Tibial artery (tissue), 4 donors: ENCODE measurements around the gene INSL6.

ENCODE experiments used
- DNase-seq, 2 donors: peaks; one replicate each; pipeline ENCODE4 v3.0.0-alpha.2; 2019
- H3K27ac ChIP-seq, 2 donors: fragments of 200-600 bp; sonication (generic) in 1 of 2; 1 replicate in 1 of 2; 2 replicates in 1 of 2; pipeline ENCODE4 v1.5.1; 2018 to 2019; ENCODE audit warnings: mild to moderate bottlenecking in 1 of 2
- H3K27me3 ChIP-seq, 2 donors: fragments of 200-600 bp; sonication (generic) in 1 of 2; one replicate each; pipeline versions ENCODE4 v1.5.1 to v1.6.0; 2016 to 2019
- H3K36me3 ChIP-seq, 3 donors: fragments of 200-600 bp; sonication (generic) in 2 of 3; one replicate each; pipeline ENCODE4 v1.5.1; 2016 to 2019; ENCODE audit warnings: mild to moderate bottlenecking in 2 of 3
- H3K4me1 ChIP-seq, 4 donors: fragments of 200-600 bp; sonication (generic) in 2 of 4; 1 replicate in 3 of 4; 2 replicates in 1 of 4; pipeline ENCODE4 v1.5.1; 2016 to 2019
- H3K4me3 ChIP-seq, 2 donors: fragments of 200-600 bp; sonication (generic) in 1 of 2; 1 replicate in 1 of 2; 2 replicates in 1 of 2; pipeline ENCODE4 v1.5.1; 2018 to 2019; ENCODE audit warnings: mild to moderate bottlenecking in 2 of 2
- H3K9me3 ChIP-seq, 3 donors: fragments of 200-600 bp; sonication (generic) in 1 of 3; one replicate each; pipeline ENCODE4 v1.5.1; 2016 to 2019
- intact Hi-C: fragments of 100-400 bp; cut with DNase I; formaldehyde crosslinking; loops from one replicate; pipeline ENCODE4 v1.15.0; 2023; ENCODE audit warnings: low total_unique reads
- TF ChIP-seq, protein P1 (sequence below), 2 experiments: fragments of 200-600 bp in 1 of 2; fragments of 450-650 bp in 1 of 2; IDR thresholded peaks; one replicate each; pipeline ENCODE4 v1.5.1; 2017 to 2019; ENCODE audit warnings: antibody characterized with exemption in 2 of 2, mild to moderate bottlenecking in 1 of 2, moderate library complexity in 1 of 2

INSL6 gene

DNA sequence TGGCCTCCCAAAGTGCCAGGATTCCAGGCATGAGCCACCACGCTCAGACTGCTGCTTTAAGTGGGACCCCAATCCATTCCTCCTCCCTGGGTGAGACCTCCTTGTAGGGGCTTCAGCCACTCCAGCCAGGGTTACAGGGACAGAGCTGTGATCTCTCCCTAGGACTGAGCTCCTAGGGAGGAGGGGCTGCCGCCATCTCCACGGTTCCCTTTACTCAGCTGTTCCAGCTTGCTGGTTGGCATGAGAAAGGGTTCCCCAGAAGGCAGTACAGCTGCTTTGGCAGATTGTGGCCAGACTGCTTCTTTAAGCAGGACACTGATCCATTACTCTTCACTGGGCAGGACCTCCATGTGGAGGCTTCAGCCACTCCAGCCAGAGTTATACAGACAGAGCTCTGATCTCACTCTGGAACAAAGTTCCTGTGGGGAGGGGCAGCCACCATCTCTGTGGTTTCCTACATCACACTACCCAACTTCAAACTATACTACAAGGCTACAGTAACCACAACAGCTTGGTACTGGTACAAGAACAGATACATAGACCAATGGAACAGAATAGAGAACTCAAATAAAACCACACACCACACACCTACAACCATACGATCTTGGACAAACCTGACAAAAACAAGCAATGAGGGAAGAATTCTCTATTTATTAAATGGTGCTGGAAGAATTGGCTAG, 7.2 kb downstream of the INSL6 start:
- no peaks in the 10 kb centered on the region for H3K36me3 ChIP-seq
- peaks cover 0 to 6% (median 3%) of the 10 kb centered on the region in 3 donors for H3K9me3 ChIP-seq
- TF ChIP-seq, protein P1, sequence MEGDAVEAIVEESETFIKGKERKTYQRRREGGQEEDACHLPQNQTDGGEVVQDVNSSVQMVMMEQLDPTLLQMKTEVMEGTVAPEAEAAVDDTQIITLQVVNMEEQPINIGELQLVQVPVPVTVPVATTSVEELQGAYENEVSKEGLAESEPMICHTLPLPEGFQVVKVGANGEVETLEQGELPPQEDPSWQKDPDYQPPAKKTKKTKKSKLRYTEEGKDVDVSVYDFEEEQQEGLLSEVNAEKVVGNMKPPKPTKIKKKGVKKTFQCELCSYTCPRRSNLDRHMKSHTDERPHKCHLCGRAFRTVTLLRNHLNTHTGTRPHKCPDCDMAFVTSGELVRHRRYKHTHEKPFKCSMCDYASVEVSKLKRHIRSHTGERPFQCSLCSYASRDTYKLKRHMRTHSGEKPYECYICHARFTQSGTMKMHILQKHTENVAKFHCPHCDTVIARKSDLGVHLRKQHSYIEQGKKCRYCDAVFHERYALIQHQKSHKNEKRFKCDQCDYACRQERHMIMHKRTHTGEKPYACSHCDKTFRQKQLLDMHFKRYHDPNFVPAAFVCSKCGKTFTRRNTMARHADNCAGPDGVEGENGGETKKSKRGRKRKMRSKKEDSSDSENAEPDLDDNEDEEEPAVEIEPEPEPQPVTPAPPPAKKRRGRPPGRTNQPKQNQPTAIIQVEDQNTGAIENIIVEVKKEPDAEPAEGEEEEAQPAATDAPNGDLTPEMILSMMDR (IDR thresholded peaks at IDR 0.05), result no peak
- intact Hi-C loops, result no loop called here
- H3K4me1 ChIP-seq, result no peaks in the 10 kb centered on the region
- no peak for DNase-seq
- H3K4me3 ChIP-seq, result no peak overlapping the region
- no peak overlapping the region for H3K27ac ChIP-seq
- no peaks in the 10 kb centered on the region for H3K27me3 ChIP-seq

DNA sequence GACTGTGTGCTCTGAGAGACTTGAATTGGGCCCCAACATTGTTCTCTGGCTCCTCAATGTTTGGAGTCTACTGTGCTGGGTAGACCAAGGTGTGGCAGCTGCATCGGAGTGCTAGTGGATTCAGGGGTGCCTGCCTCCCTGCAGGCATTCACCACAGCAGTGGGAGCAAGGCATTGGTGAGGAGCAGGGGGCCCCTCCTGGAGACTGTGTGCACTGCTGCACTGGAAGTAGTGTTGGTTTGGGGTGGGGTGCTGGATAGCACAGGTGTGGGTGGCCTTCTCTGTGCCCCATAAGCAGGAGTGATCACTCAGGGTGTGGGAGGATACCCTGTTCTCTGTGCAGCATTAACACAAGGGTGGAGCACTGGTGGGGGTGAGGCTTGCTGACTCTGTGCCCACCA, 39.2 kb downstream of the INSL6 start:
- no peak for DNase-seq
- Histone ChIP-seq H3K27ac (no peak overlapping the region), H3K4me1 (no peaks in the 10 kb centered on the region), H3K4me3 (no peak overlapping the region), H3K27me3 (no peaks in the 10 kb centered on the region), H3K9me3 (peaks cover 11 to 94% (median 37%) of the 10 kb centered on the region in 3 donors), H3K36me3 (peaks cover 47 to 78% (median 75%) of the 10 kb centered on the region in 3 donors)
- intact Hi-C loops, result no loop called here
- TF ChIP-seq, protein P1 (IDR thresholded peaks at IDR 0.05), result no peak

DNA sequence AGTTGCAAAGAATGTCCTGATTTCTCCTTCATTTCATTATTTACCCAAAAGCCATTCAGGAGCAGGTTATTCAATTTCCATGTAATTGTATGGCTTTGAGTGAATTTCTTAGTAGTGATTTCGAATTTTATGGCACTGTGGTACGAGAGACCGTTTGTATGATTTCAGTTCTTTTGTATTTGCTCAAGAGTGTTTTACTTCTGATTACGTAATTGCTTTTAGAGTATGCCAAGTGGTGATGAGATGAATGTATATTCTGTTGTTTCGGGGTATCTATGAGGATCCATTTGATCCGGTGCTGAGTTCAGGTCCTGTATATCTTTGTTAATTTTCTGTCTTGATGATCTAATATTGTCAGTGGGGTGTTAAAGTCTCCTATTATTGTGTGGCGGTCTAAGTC, 41.2 kb downstream of the INSL6 start:
- H3K36me3 ChIP-seq, result peaks cover 47 to 79% (median 79%) of the 10 kb centered on the region in 3 donors
- DNase-seq, result no peak
- intact Hi-C loops, result no loop called here

DNA sequence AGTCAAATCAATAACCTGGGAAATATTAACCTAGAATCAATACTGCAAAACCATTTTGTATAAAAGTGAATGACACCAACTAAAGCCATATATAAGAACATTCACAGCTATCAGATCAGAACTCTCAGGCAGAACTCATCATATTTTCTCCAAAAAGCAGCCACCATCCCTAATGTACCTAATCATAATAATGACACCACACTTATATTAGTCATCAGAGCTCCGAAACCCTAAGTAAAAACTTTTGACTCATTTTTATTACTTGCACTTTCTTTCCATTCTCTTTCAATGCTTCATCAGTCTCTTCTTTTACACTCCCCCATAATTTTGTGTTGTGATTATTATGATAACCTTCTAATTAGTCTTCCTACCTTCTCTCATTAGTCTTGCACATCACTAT, 45.3 kb downstream of the INSL6 start:
- peaks cover 22 to 41% (median 40%) of the 10 kb centered on the region in 3 donors for H3K36me3 ChIP-seq
- H3K4me1 ChIP-seq, result no peaks in the 10 kb centered on the region
- intact Hi-C loops, result no loop called here
- peaks cover 17 to 81% (median 41%) of the 10 kb centered on the region in 3 donors for H3K9me3 ChIP-seq
- H3K27ac ChIP-seq, result no peak overlapping the region
- H3K4me3 ChIP-seq, result no peak overlapping the region
- no peak for DNase-seq
- TF ChIP-seq, protein P1 (IDR thresholded peaks at IDR 0.05), result no peak
- H3K27me3 ChIP-seq, result no peaks in the 10 kb centered on the region

More for the DNA sequence above, 41.2 kb downstream of the INSL6 start:
- no peak overlapping the region for H3K4me3 ChIP-seq
- TF ChIP-seq, protein P1 (IDR thresholded peaks at IDR 0.05), result no peak
- H3K27ac ChIP-seq, result no peak overlapping the region
- no peaks in the 10 kb centered on the region for H3K4me1 ChIP-seq
- H3K9me3 ChIP-seq, result peaks cover 10 to 88% (median 36%) of the 10 kb centered on the region in 3 donors
- no peaks in the 10 kb centered on the region for H3K27me3 ChIP-seq

DNA sequence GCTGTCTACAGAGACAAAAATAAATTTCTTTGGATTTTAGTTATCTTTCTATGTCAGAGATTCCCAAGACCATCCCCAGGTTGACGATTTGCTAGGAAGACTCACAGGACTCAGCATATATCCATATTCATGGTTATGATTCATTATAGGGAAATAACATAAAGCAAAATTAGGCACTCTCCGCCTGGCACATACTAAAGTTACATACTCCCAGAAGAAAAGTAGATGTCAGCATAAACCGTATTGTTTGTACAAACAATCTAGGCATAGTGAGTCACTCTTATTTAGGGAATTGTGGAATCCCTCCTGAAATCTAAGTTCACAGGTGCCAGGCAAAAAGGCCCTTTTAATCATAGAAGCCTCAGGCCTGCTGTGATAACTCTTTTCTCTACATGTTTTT, 62.9 kb downstream of the INSL6 start:
- peaks cover 0 to 4% (median 0%) of the 10 kb centered on the region in 4 donors for H3K4me1 ChIP-seq
- H3K4me3 ChIP-seq, result no peak overlapping the region
- no peak for DNase-seq
- H3K9me3 ChIP-seq, result peaks cover 0 to 9% (median 0%) of the 10 kb centered on the region in 3 donors
- peaks cover 40 to 55% (median 49%) of the 10 kb centered on the region in 3 donors for H3K36me3 ChIP-seq
- H3K27ac ChIP-seq, result no peak overlapping the region
- TF ChIP-seq, protein P1 (IDR thresholded peaks at IDR 0.05), result no peak
- intact Hi-C loops, result no loop called here
- H3K27me3 ChIP-seq, result no peaks in the 10 kb centered on the region
